Nephron progenitor cell (in vitro differentiated cells): Measurements from ENCODE around the gene PIAS3.

ENCODE experiments used
- DNase-seq: peaks from one replicate; pipeline ENCODE4 v3.0.0; 2021
- H3K27ac Mint-ChIP-seq: 2 replicates; pipeline ENCODE4 v1.8.0; 2021; ENCODE audit warnings: mild to moderate bottlenecking, moderate library complexity, mixed read lengths
- H3K27me3 Mint-ChIP-seq: 2 replicates; pipeline ENCODE4 v1.8.0; 2021; ENCODE audit warnings: mild to moderate bottlenecking, low read depth, mixed read lengths; ENCODE audit not compliant: poor library complexity
- H3K36me3 Mint-ChIP-seq: 2 replicates; pipeline ENCODE4 v1.8.0; 2021; ENCODE audit warnings: low read depth, mixed read lengths
- H3K4me1 Mint-ChIP-seq: 2 replicates; pipeline ENCODE4 v1.8.0; 2021; ENCODE audit warnings: mixed read lengths
- H3K4me3 Mint-ChIP-seq: 2 replicates; pipeline ENCODE4 v1.8.0; 2021; ENCODE audit warnings: mild to moderate bottlenecking, moderate library complexity, mixed read lengths
- H3K9me3 Mint-ChIP-seq: 2 replicates; pipeline ENCODE4 v1.8.0; 2021; ENCODE audit warnings: mild to moderate bottlenecking, moderate library complexity, mixed read lengths
- TF ChIP-seq, protein P1 (sequence below): fragments of 200-600 bp; sonication (generic); IDR thresholded peaks from 2 replicates; pipeline ENCODE4 v1.5.0; 2021; ENCODE audit warnings: antibody characterized with exemption

PIAS3 gene

DNA sequence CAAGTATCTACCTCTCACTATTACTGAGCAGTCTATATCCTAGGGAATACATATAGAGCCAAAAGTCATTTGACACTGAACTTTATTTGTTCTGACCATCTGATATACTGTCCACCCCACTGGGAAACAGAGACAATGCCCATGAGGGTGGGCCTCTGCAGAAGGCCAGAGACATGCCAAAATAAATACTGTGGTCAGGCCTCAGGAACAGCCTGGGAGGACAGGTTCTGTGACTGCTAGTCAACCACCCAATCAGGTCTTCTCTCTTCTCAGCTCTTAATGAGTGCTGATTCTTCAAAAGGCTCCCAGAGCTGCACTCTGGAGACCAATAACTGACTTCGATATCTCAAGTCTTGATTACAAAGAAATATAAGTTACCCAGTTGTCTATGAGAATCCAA is 32.3 kb upstream of the PIAS3 start:
- peaks cover 46% of the 10 kb centered on the region for H3K4me1 Mint-ChIP-seq
- H3K9me3 Mint-ChIP-seq: no peaks in the 10 kb centered on the region
- TF ChIP-seq, protein P1, sequence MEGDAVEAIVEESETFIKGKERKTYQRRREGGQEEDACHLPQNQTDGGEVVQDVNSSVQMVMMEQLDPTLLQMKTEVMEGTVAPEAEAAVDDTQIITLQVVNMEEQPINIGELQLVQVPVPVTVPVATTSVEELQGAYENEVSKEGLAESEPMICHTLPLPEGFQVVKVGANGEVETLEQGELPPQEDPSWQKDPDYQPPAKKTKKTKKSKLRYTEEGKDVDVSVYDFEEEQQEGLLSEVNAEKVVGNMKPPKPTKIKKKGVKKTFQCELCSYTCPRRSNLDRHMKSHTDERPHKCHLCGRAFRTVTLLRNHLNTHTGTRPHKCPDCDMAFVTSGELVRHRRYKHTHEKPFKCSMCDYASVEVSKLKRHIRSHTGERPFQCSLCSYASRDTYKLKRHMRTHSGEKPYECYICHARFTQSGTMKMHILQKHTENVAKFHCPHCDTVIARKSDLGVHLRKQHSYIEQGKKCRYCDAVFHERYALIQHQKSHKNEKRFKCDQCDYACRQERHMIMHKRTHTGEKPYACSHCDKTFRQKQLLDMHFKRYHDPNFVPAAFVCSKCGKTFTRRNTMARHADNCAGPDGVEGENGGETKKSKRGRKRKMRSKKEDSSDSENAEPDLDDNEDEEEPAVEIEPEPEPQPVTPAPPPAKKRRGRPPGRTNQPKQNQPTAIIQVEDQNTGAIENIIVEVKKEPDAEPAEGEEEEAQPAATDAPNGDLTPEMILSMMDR: no peak
- H3K4me3 Mint-ChIP-seq: no peak overlapping the region
- H3K27ac Mint-ChIP-seq: no peak overlapping the region
- no peaks in the 10 kb centered on the region for H3K36me3 Mint-ChIP-seq
- H3K27me3 Mint-ChIP-seq: peaks cover 31% of the 10 kb centered on the region
- no peak for DNase-seq

DNA sequence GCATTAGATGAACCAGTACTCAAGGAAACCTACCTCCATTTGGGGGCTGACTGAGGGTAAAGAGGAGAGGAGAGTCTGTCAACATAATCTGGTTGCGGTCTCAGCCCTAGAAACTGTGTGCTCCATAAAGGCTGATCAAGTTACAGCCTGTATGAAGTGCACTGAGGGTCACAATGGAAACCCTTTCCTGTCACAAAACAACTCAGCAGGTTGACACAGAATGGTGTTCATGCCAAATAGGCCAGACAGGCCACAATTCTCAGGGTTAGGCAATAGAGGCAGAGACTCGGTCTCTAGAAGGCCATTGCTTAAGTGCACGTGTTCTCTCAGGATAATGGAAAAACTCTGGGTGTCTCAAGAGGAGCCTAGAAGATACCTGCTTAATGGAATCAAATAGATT is 30.8 kb upstream of the PIAS3 start:
- Mint-ChIP-seq H3K4me1 (peaks cover 57% of the 10 kb centered on the region), H3K9me3 (no peaks in the 10 kb centered on the region), H3K4me3 (no peak overlapping the region), H3K27me3 (peaks cover 36% of the 10 kb centered on the region), H3K36me3 (no peaks in the 10 kb centered on the region), H3K27ac (no peak overlapping the region)
- DNase-seq: no peak
- TF ChIP-seq, protein P1: no peak

DNA sequence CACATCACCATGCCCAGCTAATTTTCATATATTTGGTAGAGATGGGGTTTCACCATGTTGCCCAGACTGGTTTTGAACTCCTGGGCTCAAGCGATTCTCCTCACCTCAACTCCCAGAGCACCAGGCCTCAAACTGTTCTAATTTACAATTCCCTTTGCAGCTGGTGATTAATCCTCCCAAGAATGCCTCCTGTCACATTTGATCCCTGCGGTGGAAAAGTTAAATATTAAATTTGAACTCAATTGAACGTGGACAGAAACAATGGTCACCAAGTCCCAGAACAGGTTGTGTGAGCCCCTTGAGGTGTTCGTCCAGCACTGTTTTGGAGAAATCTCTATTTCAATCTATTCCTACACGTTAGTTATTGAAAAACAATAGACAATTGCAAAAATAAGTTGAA is 28.8 kb upstream of the PIAS3 start:
- no peaks in the 10 kb centered on the region for H3K36me3 Mint-ChIP-seq
- H3K27ac Mint-ChIP-seq: no peak overlapping the region
- peaks cover 52% of the 10 kb centered on the region for H3K4me1 Mint-ChIP-seq
- no peaks in the 10 kb centered on the region for H3K9me3 Mint-ChIP-seq
- peaks cover 53% of the 10 kb centered on the region for H3K27me3 Mint-ChIP-seq
- DNase-seq: no peak
- TF ChIP-seq, protein P1: no peak
- peak overlapping the region; percentile 49 for H3K4me3 Mint-ChIP-seq

DNA sequence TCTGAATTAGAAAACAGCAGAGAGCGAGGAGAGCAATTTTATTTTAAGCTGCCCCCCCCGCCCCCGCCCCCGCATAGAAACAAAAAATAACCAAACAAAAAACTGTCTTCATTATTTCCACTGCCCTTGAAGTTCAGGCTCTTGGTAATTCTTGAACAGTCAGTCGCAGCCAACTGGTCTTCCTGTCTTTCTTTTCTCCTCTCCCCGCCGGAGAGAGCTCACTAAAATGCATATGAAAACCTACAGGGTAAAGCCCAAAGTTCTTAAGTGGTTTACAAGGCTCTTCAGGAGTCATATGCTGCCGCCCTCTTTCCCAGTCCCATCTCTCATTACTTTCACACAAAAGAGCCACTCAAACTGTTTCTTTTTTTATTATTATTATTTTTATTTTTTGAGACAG is 27.9 kb upstream of the PIAS3 start:
- H3K4me1 Mint-ChIP-seq: peaks cover 44% of the 10 kb centered on the region
- H3K27ac Mint-ChIP-seq: no peak overlapping the region
- TF ChIP-seq, protein P1: no peak
- peaks cover 57% of the 10 kb centered on the region for H3K27me3 Mint-ChIP-seq
- peak overlapping the region; percentile 72 for H3K4me3 Mint-ChIP-seq
- DNase-seq: no peak
- H3K9me3 Mint-ChIP-seq: no peaks in the 10 kb centered on the region
- H3K36me3 Mint-ChIP-seq: no peaks in the 10 kb centered on the region

DNA sequence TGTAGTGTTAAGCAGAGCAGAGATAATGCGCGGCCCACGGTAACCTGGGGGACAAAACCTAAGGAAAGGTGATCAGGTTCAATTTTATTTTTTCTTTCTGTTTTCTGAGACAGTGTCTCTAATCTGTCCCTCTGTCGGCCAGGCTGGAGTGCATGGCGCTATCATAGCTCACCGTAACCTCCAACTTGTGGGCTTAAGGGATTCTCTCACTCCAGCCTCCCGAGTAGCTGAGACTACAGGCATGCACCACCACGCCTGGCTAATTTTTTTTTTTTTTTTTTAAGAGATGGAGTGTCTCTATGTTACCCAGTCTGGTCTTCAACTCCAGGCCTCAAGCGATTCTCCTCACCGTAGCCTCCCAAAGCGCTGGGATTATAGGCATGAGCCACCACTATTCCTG is 27.5 kb upstream of the PIAS3 start:
- Mint-ChIP-seq H3K4me1 (peaks cover 39% of the 10 kb centered on the region), H3K27me3 (peaks cover 57% of the 10 kb centered on the region), H3K4me3 (peak overlapping the region; percentile 87), H3K27ac (no peak overlapping the region), H3K36me3 (no peaks in the 10 kb centered on the region), H3K9me3 (no peaks in the 10 kb centered on the region)
- DNase-seq: no peak
- TF ChIP-seq, protein P1: no peak

DNA sequence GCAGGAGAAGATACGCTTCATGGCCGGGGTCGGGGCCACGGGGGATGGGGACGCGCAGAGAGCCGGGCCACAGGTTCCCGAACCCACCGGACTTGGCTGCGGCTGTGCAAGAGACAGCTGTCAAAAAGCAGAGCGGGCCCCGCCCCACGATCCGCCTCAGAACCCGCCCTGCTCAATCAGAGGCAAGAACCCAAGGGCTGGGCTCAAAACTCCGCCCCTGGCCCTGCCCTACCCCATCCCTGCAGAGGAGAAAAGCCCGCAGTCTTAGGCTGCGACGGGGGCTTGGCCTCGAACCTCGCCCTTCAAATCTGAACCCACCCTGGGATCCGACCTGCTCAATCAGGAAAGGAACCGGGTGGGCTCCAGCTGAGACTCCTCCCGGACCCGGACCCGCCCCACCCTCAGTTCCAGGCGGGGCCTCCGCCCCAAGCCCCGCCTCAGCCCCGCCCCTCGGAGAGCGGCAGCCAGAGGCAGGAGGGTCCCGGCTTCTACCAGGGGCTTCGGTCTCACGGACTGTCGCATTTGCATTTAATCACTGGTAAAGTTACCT is 26.9 kb upstream of the PIAS3 start, which contains the start of gene ANKRD35:
ANKRD35 (minus strand) TSS at position 129 of the 550 bp plus-strand sequence; CDS start at position 21, 108 bp downstream.
- TF ChIP-seq, protein P1: no peak
- Mint-ChIP-seq H3K36me3 (no peaks in the 10 kb centered on the region), H3K4me3 (peak within 1 kb of the TSS; percentile 87), H3K4me1 (peaks cover 34% of the 10 kb centered on the region), H3K27me3 (peaks cover 57% of the 10 kb centered on the region), H3K9me3 (no peaks in the 10 kb centered on the region), H3K27ac (no peak within 1 kb of the TSS)
- DNase-seq: peak; percentile 89
